Measurements from ENCODE around the gene NPAS3.

Gene NPAS3

DNA sequence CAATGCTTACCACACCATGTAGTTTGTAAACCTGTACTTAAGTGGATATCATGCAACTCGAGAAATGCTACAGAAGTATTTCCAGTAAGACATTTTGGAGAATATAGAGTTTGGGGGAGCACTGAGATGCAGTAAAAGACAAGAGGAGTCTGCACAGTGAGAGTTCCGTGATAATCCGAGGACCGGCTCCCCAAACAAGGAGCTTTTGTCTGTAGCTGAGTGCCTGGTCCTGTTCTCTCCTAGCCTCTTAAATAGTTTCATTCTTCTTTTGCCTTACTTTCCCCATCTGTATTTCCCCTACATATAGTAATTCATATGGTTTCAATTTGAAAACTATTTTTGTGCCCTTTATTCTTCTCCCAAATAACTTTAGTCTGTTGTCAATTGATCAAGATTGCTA, 648.1 kb downstream of the NPAS3 start:
- no peak for DNase-seq (ENCODE audit: low spot score)

DNA sequence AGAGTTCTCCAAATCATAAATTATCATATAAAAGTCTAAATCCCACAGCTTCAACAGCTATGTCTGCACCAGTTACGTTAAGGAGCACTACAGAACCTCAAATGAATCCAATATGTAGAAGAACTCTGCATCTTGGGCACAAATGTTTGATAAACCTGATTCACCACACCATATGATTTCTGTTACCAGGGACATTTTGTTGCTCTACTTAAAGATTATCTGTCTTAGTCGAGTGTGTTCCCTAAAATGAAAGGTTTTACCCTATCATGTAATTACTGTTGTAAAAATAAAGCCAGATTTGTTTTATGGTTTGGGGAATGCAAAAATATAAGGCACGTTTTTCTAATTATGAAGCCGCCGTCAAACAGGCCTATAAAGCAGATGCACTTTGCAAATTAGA, 649.1 kb downstream of the NPAS3 start:
- DNase-seq (ENCODE audit: low spot score) = no peak

DNA sequence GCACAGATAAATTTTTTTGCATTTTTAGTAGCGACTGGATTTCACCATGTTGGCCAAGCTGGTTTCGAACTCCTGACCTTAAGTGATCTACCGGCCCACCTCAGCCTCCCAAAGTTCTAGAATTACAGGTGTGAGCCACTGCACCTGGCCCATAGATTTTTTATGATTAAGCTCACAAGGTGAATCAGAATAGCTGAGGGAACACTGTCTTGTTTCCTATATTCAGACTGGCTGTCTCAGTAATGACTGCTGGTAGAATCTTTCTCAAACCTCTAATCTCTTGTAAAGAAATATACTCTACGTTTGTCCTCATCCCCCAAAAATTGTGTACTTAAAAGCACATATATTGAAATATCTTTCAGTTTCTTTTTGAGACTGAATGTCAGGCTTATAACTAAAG, 650.1 kb downstream of the NPAS3 start:
- DNase-seq (ENCODE audit: low spot score) = no peak

DNA sequence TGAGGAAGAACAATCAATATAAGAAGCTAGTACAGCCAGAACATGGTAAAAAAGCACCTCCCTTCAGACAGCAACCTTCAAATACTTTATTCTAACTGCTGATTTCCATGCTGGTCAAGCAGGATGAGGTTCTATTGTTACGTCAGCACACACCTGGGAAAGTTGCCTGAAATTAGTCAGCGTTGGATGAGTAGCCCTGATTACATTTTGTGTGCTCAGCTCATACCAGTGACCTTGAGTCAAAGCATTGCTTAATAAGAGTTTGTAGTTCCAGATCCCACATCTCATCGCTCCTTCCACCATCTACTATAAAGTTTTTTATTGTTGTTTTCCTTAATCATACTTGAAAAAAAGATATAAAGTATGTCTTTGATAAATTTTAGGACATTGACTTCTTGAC, 650.7 kb downstream of the NPAS3 start:
- peak; percentile 76 for DNase-seq (ENCODE audit: low spot score)

DNA sequence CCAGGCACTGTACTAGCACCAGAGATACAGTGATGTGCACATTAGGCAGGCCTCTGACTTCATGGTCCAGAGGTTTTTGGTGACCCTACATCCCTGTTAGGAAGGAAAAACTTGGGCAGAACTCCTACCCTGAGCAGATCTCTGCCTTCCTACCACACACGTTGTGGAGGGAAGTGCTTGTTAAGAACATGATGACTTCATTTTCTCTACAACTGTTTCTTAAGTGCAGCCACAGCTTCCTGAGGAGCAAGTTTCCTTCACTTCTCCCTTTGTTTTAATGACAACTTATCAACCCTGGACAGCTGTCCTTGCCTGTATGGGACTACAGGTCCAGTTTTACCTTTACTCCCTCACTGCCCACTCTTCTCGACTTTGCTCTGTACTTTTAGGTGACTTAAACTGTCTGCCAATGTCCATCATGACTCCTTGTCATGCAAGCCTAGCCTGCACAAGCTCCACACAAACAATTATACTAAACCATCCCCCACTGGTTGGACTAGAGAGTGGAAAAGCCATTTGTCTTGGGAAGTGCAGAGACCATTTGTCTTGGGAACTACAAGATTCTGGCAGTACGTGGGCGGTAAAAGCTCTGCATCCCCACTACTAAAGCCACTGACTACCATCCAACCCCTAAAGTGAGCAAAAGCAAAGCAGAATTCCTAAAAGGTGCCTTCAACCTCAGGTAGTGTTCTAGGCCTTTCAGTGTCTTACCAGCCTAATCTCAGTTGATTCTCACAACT, 652.4 kb downstream of the NPAS3 start:
- DNase-seq (ENCODE audit: low spot score) = no peak

DNA sequence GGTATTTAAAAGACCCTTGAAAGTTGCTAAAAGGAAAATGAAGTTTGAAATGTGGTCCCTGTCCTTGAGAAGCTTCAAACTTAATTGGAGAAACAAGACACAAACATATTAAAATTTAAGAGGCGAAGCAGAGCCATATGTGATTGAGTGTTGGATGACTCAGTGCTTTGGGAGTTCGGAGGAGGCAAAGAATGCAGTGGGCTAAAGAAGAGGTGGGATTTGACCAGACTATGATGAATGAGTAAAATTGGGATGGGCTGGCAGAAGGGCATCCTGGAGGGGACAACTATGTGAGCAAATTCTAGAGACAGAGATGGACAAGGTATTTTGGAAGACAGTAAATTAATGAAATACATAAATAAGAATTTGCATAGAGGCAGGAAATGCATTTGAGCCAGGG, 653.6 kb downstream of the NPAS3 start:
- DNase-seq (ENCODE audit: low spot score) = no peak

DNA sequence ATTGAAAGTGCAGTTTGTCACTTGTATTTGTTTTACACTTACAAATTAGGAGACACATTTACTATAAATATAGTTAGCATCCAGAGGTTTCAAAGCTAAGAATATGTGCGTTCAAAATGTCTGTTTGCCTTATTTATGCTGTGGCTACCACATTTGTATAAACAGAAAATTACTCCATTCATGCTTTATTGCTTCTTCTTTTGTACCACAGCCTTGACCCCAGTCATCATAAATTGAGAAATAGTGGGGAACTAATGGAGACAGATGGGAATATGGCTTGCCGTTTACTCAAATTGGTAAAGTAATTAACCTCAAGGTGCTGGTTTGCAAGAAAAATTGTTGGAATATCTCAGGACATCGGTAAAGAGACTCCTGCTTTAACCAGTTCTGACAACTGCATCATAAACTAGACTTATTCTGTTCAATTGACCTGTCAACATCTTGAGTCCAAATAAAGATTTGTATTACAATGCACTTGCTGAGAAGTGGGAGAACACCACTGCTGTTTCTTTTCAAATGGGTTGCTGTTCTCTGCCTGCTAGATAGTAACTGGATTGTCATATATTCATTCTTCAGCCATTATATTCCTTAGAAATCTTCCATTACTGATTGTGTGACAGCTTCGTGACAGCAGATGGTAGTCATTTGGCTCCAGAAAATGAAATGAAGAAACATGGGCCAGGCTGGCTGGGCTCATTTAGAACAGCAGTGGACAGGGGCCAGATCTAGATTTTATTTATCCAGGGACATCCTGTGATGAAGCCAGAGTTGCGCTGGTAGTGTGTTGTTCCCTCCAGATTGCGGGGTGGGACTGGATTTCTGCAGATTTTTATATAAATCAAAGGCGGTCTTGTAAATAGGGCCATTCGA, 657.8 kb downstream of the NPAS3 start:
- no peak for DNase-seq (ENCODE audit: low spot score)

DNA sequence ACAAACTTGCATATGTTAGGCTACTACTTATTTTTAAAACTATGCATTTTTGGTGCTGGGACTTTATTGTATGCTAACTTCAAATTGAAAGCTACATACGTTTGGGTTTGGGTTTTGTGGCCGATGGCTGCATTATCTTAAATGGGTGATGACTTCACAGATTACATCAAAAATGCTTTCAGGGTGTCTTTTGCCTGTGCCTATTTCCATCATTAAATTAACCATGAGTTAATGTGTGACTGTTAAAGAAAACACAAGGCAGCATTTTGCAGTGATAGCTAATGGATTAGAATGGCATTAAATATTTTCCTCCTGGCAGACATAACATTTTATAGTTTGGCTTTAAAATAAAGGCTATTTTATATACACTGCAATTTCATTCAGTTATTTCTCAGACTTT, 659.9 kb downstream of the NPAS3 start:
- no peak for DNase-seq (ENCODE audit: low spot score)

DNA sequence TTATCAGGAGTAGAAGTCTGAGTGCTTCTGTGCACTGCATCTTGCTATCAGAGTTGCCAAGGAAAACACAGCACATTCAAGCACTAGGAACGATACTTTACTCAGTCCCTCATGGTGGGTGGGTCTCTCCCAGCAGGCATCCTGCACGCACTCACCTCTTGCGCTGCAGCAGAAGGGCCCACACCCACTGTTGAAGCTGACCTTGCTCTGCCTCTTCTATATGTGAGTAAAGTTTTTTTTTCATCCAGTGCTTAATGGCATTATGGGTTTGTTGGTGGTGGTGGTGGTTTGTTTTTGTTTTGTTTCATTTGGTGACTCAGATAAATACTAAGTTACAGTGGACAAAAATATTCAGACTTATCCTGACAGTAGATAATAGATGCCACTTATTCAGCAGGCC, 663.7 kb downstream of the NPAS3 start:
- DNase-seq (ENCODE audit: low spot score) = no peak

DNA sequence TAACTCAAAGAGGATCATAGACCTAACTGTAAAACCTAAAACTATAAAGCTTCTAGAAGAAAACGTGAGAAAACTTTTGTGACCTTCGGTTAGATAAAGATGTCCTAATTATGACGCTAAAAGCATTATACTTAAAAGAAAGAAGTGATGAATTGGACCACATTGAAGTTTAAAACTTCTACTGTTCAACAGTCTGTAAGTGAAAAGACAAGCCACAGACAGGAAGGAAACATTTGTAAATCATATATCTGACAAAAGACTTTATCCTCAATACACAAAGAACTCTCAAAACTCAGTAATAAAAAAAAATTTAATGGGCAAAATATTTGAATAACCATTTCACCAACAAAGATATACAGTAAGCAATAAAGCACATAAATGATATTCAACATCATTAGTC, 667.9 kb downstream of the NPAS3 start:
- no peak for DNase-seq (ENCODE audit: low spot score)

DNA sequence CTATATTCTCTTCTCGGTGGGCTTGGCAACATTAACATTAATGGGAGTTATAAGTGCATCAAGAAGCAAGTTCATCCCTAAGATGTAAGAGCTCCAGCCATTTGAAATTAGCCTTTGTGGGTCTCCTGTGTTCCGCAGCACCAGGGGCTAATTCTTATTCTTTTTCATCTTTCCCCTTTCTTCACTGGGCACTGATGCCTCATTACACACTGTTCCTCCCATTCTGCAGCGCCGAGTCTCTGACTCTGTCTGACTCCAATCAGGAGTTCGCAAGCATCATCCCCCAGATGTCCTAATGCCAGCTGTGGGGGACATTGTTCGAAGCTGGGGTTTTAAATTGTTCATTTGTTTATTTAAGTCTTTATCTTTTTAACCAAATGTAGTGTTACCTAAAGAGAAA, 670.9 kb downstream of the NPAS3 start:
- no peak for DNase-seq (ENCODE audit: low spot score)

DNA sequence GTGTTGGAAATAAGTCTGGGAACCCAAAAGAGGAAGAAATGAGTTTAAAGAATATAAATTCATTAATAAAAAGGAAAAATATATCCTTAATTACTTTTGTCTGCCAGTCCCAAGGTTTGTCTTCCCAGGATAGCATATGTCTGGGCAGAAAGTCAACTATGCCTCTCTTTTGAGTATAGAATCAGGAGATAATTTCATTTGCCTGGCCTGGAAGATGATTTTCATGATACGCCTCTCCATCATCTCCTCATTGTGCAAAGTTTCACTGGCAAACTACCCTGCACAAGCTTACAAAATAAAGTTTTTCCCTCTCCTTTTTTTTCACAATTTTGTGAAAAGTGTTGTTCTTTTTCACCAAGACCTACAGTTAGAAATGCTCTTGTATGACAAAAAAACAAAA, 671.4 kb downstream of the NPAS3 start:
- no peak for DNase-seq (ENCODE audit: low spot score)

DNA sequence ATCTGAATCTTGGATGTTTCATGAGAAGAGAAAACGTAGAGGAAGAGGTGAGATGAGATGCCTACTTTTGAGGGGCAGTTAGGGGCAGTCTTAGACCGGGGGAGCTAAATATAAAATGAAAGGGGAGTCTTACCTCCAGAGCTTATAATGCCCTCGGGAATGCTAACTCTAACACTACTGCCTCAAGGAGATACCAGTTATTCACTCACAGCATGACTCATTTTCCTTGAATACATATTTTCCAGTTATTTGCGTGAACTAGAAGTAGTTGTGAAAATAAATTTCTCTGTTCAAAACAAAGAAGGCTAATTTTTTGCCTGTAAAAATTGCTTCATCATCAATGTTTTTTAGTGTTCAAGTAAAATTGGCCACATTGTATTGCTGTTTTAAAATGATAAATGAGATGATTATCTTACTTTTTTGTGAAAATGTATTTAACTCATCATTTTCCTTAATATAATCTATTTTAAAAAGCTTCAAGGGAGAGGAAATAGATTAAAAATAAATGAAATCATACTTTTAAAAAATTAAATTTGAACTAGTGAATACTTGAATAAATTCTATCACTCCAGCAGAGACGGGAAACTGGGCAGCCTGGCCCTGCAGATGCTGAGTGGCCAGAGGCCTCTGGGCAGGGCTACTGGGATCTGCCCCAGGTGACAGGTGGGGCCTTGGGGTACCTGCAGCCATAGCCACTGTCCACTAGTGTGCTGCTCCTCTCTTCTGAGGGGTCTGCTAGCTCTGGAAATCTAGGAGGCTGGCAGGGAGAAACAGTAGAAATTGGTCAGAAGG, 672.9 kb downstream of the NPAS3 start:
- no peak for DNase-seq (ENCODE audit: low spot score)

DNA sequence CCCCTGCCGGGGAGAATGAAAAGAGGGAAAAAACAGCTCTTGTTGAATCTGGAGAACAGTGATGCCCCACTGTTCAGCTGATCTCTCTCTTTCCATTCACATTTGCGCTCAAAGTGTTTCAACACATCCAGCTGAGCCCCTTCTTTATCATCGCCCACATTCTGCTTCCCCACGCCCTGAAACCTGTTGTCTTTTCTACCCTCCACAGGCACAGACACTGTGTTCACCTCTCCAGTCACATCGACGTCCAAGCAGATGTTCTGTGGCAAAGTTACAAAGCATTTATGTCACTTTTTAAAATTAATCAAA, 673.5 kb downstream of the NPAS3 start:
- no peak for DNase-seq (ENCODE audit: low spot score)

DNA sequence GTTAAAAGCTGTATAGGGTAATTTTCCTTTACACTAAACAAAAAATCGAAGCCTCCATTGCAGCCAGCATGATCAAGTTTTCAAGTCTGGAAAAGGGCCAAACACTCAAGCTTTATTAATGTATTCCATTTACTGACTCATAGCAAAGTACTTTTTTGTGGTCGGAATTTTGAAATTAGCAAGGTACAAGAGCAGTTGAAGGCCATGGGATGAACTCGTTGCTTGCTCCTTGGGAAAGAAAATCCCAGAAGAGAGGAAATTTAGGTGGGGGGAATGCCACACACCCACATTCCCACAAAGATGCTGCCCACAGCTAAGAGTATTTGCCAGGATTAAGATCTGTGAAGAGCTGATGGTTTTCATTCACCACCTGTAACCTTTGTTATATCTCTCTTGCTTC, 678.5 kb downstream of the NPAS3 start:
- DNase-seq (ENCODE audit: low spot score) = peak; percentile 20

DNA sequence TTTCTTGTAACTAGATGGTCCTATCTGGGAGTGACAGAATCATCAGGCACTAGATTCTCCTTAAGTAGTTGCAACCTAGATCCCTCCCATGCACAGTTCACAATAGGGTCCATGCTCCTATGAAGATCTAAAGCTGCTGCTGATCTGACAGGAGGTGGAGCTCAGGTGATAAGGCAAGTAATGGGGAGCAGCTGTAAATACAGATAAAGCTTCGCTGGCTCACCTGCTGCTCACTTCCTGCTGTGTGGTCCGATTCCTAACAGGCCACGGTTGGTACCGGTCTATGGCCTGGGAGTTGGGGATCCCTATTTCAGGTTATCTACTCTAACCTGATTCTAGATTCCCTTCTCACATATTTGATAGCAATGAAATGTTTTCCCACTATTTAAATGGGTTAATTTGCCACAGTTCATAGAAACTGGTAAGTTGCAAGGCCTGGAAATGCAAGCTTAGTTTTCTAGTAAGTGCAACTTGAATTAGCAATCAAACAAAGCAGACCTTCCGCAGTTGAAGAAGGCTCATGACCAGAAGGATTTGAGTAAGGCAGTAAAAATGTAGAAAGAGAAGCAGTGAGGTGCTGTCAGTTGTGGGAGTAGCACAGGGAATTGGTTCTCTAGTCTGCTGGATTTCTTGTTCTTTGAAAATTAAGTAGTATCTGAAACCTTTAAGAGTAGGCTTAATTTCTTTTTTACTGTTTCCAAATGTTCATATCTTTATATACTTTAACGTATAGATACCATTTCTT, 679.9 kb downstream of the NPAS3 start:
- no peak for DNase-seq (ENCODE audit: low spot score)

DNA sequence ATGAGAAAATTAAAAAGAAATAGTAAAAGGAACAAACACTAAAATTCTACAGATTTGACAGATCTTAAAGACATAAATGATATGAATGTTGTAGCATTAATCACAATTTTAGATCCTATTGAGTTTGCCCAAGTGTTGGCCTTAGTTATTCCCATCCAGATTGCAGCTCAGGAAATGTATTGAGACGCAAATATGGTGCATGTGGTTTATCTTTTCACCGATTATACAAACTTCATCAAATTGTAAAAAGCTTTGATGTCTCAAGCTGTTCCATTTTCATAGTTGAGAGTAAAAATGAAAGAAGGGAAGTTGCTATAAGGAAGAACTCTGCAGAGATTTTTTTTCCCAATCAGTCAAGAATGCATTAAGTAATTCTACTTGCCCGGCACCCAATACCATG, 683.8 kb downstream of the NPAS3 start:
- DNase-seq (ENCODE audit: low spot score) = no peak

DNA sequence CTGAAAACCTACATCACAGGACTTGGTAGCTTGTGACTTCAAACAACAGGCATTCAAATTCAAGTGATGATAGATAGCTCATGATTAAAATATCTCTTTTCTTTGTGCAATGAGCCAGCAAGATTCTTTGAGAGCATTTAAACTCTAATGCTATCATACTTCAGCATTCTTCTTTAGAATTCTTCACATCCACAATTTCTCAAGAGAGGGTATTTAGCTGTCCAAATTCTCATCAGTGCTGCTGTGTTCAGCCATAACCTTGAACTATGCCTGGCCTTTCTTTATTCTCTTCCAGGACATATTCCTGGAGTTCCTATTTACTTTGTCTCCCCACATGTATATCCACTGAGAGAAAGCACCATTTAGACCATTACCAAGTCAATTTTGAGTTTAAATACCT, 691.1 kb downstream of the NPAS3 start:
- DNase-seq (ENCODE audit: low spot score) = no peak

DNA sequence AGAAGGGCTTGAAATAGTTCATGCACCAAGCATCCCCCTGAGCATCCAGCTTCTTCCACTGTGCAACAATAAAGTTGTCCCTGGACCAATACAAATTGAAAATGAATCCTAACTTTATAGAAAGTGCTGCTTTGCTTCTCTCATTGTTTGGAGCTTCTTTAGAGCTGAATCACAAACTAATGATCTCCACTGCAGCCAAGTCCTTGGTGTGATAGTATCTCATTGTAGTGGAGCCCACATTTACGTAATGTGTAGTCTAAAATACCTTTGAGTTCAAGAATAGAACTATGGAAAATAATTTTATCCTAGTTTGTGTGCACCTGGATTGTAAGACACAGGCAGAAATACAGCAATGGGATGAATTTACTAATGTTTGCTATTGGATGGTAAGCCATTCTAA, 692.3 kb downstream of the NPAS3 start:
- DNase-seq (ENCODE audit: low spot score) = peak; percentile 22

DNA sequence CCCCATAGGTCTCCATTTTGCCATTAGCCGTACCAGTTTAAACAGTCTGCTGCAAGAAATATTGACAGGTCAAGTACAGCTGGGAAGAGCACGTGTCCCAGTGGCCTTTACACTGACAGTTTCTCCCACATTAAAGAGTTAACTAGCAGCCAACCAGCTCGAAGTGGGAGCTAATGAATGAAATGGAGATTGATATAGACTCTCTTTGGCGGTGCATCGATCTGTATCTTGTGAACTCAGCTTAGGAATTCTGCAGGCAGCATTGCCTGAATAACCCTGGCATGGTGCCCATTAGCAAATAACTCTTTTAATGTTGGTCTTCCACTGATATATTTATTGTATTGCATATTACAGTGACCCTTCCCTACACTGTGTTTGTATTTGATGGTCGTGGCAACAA, 692.8 kb downstream of the NPAS3 start:
- no peak for DNase-seq (ENCODE audit: low spot score)

DNA sequence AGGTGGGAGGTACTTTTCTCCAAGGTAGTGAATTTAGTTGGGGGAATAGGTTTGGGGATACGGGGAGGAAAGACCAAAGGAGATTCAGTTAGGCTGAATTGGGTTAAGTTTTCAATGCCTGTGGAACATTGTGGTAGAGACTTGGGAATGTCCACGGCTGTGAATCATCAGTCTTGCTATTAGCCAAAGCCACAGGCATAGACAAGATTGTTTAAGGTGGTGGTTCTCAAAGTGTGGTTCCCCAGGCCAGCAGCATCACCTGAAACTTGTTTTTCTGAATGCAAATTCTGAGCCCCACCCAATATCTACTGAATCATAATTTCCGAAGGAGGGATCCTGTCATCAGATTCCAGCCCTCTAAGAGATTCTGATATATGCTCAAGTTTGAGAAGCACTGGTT, 696.0 kb downstream of the NPAS3 start:
- peak; percentile 20 for DNase-seq (ENCODE audit: low spot score)

DNA sequence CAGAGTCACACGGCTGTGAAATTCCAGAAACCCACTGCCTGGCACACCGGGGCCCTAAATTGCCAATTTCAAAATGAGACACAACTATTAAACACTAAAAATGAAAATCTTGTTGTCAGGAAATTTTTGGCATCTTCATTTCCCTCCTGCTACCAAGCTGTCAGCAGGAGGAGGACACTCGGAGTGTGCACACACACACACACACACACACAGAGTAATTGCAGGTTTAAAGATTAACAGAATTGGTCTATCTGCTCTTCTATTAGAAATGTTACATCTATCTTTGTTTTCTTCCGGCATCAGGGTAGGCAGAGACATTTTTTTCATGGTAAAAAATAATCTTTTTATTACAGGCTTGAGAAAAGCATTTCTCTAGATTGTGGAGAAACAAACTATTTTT, 698.0 kb downstream of the NPAS3 start:
- no peak for DNase-seq (ENCODE audit: low spot score)

Measured in AG20443 (cell line).